Measurements from ENCODE around the gene NIPAL1.

The NIPAL1 gene

GRCh38 chr4:48071191-48071590 lies 54.6 kb downstream of the NIPAL1 start:
- no peak for TF ChIP-seq EZH2phosphoT487 (IDR thresholded peaks at IDR 0.05; ENCODE audit: low read length)
- no peak for TF ChIP-seq CTCF (IDR thresholded peaks at IDR 0.05; ENCODE audit: low read length)
- no peak for TF ChIP-seq EZH2 (optimal IDR thresholded peaks at IDR 0.05; ENCODE audit: low read depth, low read length)
- no peaks in the 10 kb centered on the region for H3K9me2 ChIP-seq (replicated peaks; ENCODE audit: insufficient read depth, low read length)

GRCh38 chr4:48073567-48074103 lies 57.1 kb downstream of the NIPAL1 start:
- Histone ChIP-seq H3K36me3 (replicated peaks; ENCODE audit: insufficient read depth, low read length) (0 out of 2 replicates have a peak, but pooled peaks cover 4% of the 10 kb centered on the region), H3F3A (ENCODE audit: insufficient read depth, low read length) (no peaks in the 10 kb centered on the region), H2AFZ (ENCODE audit: low read length) (no peak overlapping the region), H3K4me2 (ENCODE audit: low read depth, low read length) (no peak overlapping the region), H3K27me3 (replicated peaks; ENCODE audit: insufficient read depth, low read length) (no peaks in the 10 kb centered on the region), H3K27ac (ENCODE audit: low read length) (no peak overlapping the region), H3K79me2 (ENCODE audit: low read length) (no peaks in the 10 kb centered on the region), H4K20me1 (ENCODE audit: insufficient read depth, low read length) (no peaks in the 10 kb centered on the region), H3K9me3 (replicated peaks; ENCODE audit: insufficient read depth, low read length) (no peaks in the 10 kb centered on the region), H3K9me2 (replicated peaks; ENCODE audit: insufficient read depth, low read length) (no peaks in the 10 kb centered on the region), H3K4me3 (ENCODE audit: low read length) (no peak overlapping the region), H3K4me1 (ENCODE audit: low read length) (no peaks in the 10 kb centered on the region), H3K9ac (ENCODE audit: low read length) (no peak overlapping the region)
- DNase-seq: no peak
- no peak for TF ChIP-seq EZH2 (optimal IDR thresholded peaks at IDR 0.05; ENCODE audit: low read depth, low read length)
- TF ChIP-seq CTCF (IDR thresholded peaks at IDR 0.05; ENCODE audit: low read length): no peak
- no peak for TF ChIP-seq EZH2phosphoT487 (IDR thresholded peaks at IDR 0.05; ENCODE audit: low read length)

More at GRCh38 chr4:48071191-48071590, 54.6 kb downstream of the NIPAL1 start:
- no peak for DNase-seq
- no peaks in the 10 kb centered on the region for H4K20me1 ChIP-seq (ENCODE audit: insufficient read depth, low read length)
- H3K27ac ChIP-seq (ENCODE audit: low read length): no peak overlapping the region
- no peaks in the 10 kb centered on the region for H3K4me1 ChIP-seq (ENCODE audit: low read length)
- no peaks in the 10 kb centered on the region for H3K27me3 ChIP-seq (replicated peaks; ENCODE audit: insufficient read depth, low read length)
- no peak overlapping the region for H2AFZ ChIP-seq (ENCODE audit: low read length)
- H3K36me3 ChIP-seq (replicated peaks; ENCODE audit: insufficient read depth, low read length): 0 out of 2 replicates have a peak, but pooled peaks cover 4% of the 10 kb centered on the region
- no peak overlapping the region for H3K4me2 ChIP-seq (ENCODE audit: low read depth, low read length)
- H3K9me3 ChIP-seq (replicated peaks; ENCODE audit: insufficient read depth, low read length): no peaks in the 10 kb centered on the region
- no peak overlapping the region for H3K4me3 ChIP-seq (ENCODE audit: low read length)
- no peak overlapping the region for H3K9ac ChIP-seq (ENCODE audit: low read length)
- H3K79me2 ChIP-seq (ENCODE audit: low read length): no peaks in the 10 kb centered on the region
- H3F3A ChIP-seq (ENCODE audit: insufficient read depth, low read length): no peaks in the 10 kb centered on the region

GRCh38 chr4:48074657-48075056 lies 58.1 kb downstream of the NIPAL1 start:
- Histone ChIP-seq H3K9me2 (replicated peaks; ENCODE audit: insufficient read depth, low read length) (no peaks in the 10 kb centered on the region), H3K4me2 (ENCODE audit: low read depth, low read length) (no peak overlapping the region), H3K4me3 (ENCODE audit: low read length) (no peak overlapping the region), H3K27me3 (replicated peaks; ENCODE audit: insufficient read depth, low read length) (no peaks in the 10 kb centered on the region), H2AFZ (ENCODE audit: low read length) (no peak overlapping the region), H3K9ac (ENCODE audit: low read length) (no peak overlapping the region), H4K20me1 (ENCODE audit: insufficient read depth, low read length) (no peaks in the 10 kb centered on the region), H3F3A (ENCODE audit: insufficient read depth, low read length) (no peaks in the 10 kb centered on the region), H3K36me3 (replicated peaks; ENCODE audit: insufficient read depth, low read length) (0 out of 2 replicates have a peak, but pooled peaks cover 4% of the 10 kb centered on the region), H3K27ac (ENCODE audit: low read length) (no peak overlapping the region), H3K79me2 (ENCODE audit: low read length) (no peaks in the 10 kb centered on the region), H3K9me3 (replicated peaks; ENCODE audit: insufficient read depth, low read length) (no peaks in the 10 kb centered on the region), H3K4me1 (ENCODE audit: low read length) (no peaks in the 10 kb centered on the region)
- no peak for DNase-seq
- TF ChIP-seq EZH2 (optimal IDR thresholded peaks at IDR 0.05; ENCODE audit: low read depth, low read length) (no peak), EZH2phosphoT487 (IDR thresholded peaks at IDR 0.05; ENCODE audit: low read length) (no peak), CTCF (IDR thresholded peaks at IDR 0.05; ENCODE audit: low read length) (no peak)

All from MM.1S (cell line).